OCI-LY7 (cell line): Measurements from ENCODE around the gene OR2T33.
"Not testable (repeated sequence)": the region's sequence is repeated elsewhere in the genome, so short reads cannot be mapped to it uniquely, and the experiment has no call there.

ENCODE experiments used
- CTCF ChIP-seq: fragments of 200-600 bp; sonication (generic); conservative IDR thresholded peaks from 2 replicates; pipeline ENCODE4 v1.5.1; 2014; ENCODE audit warnings: mild to moderate bottlenecking, antibody characterized with exemption, low read length, moderate library complexity, mixed read lengths
- EZH2phosphoT487 ChIP-seq: fragments of 200-600 bp; sonication (generic); IDR thresholded peaks from 2 replicates; pipeline ENCODE4 v1.6.1; 2018; ENCODE audit warnings: low read depth, borderline replicate concordance, mild to moderate bottlenecking, mixed run types, antibody characterized with exemption, low read length, moderate library complexity, mixed read lengths

DNA sequence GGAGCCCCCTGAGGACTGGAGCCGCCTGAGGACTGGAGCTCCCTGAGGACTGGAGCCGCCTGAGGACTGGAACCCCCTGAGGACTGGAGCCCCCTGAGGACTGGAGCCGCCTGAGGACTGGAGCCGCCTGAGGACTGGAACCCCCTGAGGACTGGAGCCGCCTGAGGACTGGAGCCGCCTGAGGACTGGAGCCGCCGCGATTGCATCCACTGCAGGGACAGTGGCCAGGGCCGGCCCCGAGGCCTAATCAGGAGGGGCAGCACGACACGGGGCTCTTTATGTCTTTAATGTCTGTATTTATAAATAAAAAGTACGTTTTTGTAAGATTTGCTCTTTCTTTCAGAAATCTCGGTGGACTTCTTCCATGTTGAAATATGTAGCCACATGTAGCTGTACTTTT is 29.0 kb upstream of the OR2T33 start:
- not testable (repeated sequence) for TF ChIP-seq CTCF, EZH2phosphoT487
